ENCODE measurements around the gene CTSE. TPM values are rescaled to one million over a fixed set of nuclear protein-coding genes. Genes with fewer than 3 reads are reported as not detected.
A peak's percentile ranks its signal among the peaks of the same experiment; 100 is the strongest.
"Not testable (repeated sequence)": the region's sequence is repeated elsewhere in the genome, so short reads cannot be mapped to it uniquely, and the experiment has no call there.

The CTSE gene
- total RNA-seq, 2 donors from 2014 or later, result 0.15 to 0.42 TPM

DNA sequence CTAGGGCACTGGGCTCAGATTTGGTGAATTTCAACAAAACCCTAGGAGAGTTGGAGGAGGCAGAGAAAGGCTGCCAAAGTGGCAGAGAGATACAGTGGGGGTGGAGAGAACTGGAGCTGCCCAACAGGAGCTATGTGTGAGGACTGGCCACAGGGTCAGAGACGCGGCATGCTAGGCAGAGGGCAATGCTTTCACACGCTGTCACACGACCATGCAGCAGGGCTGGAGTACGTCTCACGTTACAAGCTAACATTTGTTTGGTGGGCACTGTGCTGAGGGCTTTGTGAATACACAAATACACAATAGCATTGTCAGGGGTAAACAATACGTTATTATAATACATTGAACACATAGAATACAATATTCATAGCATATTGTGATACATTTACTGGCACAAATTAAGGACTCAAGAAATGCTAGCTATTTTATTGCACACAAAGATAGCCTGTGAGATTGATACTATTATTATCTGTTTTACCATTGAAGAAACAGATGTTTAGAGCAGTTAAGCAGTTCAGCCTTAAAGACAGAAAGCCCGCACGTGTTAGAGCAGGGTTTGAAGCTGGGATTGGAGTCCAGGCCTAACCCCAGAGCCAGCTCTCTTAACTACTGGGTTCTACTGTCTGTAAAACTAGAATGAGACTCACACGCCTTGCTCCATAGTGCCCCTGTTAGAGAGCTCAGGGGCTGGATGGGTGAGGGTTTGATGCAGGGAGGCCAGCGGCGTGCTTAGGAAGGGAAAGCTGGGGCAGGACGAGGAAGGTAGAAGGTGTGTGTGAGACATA lies 25.0 kb downstream of the CTSE start:
- Histone ChIP-seq H3K27ac (ENCODE audit: low read depth, low read length) (peak overlapping the region; percentile 51), H3K36me3 (ENCODE audit: control insufficient read depth, insufficient read depth, low read length) (no peaks in the 10 kb centered on the region), H3K4me3 (ENCODE audit: low read length) (no peak overlapping the region), H3K9me3 (ENCODE audit: control insufficient read depth, low read length) (no peaks in the 10 kb centered on the region), H3K4me1 (ENCODE audit: control insufficient read depth, insufficient read depth, low read length) (no peaks in the 10 kb centered on the region), H3K27me3 (ENCODE audit: control insufficient read depth, insufficient read depth, low read length, poor library complexity, severe bottlenecking) (no peaks in the 10 kb centered on the region), H3K9ac (ENCODE audit: extremely low read depth, low read length, poor library complexity, severe bottlenecking) (no peak overlapping the region)
- no peak overlapping the region for H3K27ac Mint-ChIP-seq
- H3K9me3 Mint-ChIP-seq, result no peaks in the 10 kb centered on the region
- H3K27me3 Mint-ChIP-seq (ENCODE audit: insufficient read depth), result peaks cover 14% of the 10 kb centered on the region
- no peak overlapping the region for H3K4me3 Mint-ChIP-seq
- WGBS, 2 experiments (ENCODE audit: insufficient coverage in 1 of 2, insufficient read length in 1 of 2), result 76 to 85% methylated on average over 11 to 13 of the region's 13 CpGs
- DNase-seq, result peak; percentile 45
- H3K4me1 Mint-ChIP-seq, result peaks cover 9% of the 10 kb centered on the region
- TF ChIP-seq, protein P1, sequence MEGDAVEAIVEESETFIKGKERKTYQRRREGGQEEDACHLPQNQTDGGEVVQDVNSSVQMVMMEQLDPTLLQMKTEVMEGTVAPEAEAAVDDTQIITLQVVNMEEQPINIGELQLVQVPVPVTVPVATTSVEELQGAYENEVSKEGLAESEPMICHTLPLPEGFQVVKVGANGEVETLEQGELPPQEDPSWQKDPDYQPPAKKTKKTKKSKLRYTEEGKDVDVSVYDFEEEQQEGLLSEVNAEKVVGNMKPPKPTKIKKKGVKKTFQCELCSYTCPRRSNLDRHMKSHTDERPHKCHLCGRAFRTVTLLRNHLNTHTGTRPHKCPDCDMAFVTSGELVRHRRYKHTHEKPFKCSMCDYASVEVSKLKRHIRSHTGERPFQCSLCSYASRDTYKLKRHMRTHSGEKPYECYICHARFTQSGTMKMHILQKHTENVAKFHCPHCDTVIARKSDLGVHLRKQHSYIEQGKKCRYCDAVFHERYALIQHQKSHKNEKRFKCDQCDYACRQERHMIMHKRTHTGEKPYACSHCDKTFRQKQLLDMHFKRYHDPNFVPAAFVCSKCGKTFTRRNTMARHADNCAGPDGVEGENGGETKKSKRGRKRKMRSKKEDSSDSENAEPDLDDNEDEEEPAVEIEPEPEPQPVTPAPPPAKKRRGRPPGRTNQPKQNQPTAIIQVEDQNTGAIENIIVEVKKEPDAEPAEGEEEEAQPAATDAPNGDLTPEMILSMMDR (conservative IDR thresholded peaks at IDR 0.05), result no peak
- no peaks in the 10 kb centered on the region for H3K36me3 Mint-ChIP-seq (ENCODE audit: low read depth)

DNA sequence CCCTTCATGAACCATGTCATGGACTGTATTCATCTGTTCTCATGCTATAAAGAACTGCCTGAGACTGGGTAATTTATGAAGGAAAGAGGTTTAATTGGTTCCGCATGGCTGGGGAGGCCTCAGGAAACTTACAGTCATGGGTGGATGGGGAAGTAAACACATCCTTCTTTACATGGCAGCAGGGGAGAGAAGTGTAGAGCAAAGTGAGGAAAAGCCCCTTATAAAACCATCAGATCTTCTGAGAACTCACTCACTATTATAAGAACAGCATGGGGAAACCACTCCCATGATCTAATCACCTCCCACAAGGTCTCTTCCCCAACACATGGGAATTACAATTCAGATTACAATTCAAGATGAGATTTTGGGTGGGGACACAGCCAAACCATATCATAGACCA lies 27.1 kb downstream of the CTSE start:
- H3K27ac Mint-ChIP-seq; H3K36me3 Mint-ChIP-seq (ENCODE audit: low read depth); H3K4me3 Mint-ChIP-seq; H3K27me3 ChIP-seq (ENCODE audit: control insufficient read depth, insufficient read depth, low read length, poor library complexity, severe bottlenecking); H3K4me1 ChIP-seq (ENCODE audit: control insufficient read depth, insufficient read depth, low read length); H3K9me3 ChIP-seq (ENCODE audit: control insufficient read depth, low read length); H3K36me3 ChIP-seq (ENCODE audit: control insufficient read depth, insufficient read depth, low read length); H3K9ac ChIP-seq (ENCODE audit: extremely low read depth, low read length, poor library complexity, severe bottlenecking); H3K27ac ChIP-seq (ENCODE audit: low read depth, low read length); H3K9me3 Mint-ChIP-seq; H3K4me3 ChIP-seq (ENCODE audit: low read length); H3K4me1 Mint-ChIP-seq: not testable (repeated sequence)
- peak; percentile 9 for DNase-seq
- H3K27me3 Mint-ChIP-seq (ENCODE audit: insufficient read depth), result peaks cover 14% of the 10 kb centered on the region
- 95% methylated on average over 1 of the region's 1 CpG; no CpG with 5 or more reads in 1 of the 2 experiments for WGBS, 2 experiments (ENCODE audit: insufficient coverage in 1 of 2, insufficient read length in 1 of 2)

DNA sequence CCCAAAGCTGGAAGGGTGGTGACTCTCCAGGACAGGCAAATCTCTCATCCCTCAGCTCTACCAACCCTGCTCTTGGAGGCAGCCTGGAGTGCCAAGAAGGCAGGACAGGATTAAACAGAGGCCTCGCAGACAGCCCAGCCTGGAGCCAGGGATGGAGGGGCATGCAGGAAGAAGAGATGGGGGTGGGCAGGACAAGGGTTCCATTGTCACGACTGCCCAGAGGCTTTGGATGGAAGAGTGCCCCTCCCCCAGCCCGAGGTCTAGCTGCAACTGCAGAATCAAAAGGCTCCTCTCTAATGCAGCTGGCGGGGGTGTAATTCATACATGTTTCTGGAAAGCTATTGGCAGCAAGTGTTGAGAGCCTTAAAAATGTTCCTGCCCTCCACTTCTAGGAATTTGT lies 29.3 kb downstream of the CTSE start:
- Histone ChIP-seq H3K27ac (ENCODE audit: low read depth, low read length) (no peak overlapping the region), H3K9ac (ENCODE audit: extremely low read depth, low read length, poor library complexity, severe bottlenecking) (no peak overlapping the region), H3K4me3 (ENCODE audit: low read length) (no peak overlapping the region), H3K27me3 (ENCODE audit: control insufficient read depth, insufficient read depth, low read length, poor library complexity, severe bottlenecking) (no peaks in the 10 kb centered on the region), H3K4me1 (ENCODE audit: control insufficient read depth, insufficient read depth, low read length) (no peaks in the 10 kb centered on the region), H3K9me3 (ENCODE audit: control insufficient read depth, low read length) (no peaks in the 10 kb centered on the region), H3K36me3 (ENCODE audit: control insufficient read depth, insufficient read depth, low read length) (no peaks in the 10 kb centered on the region)
- Mint-ChIP-seq H3K27ac (no peak overlapping the region), H3K9me3 (no peaks in the 10 kb centered on the region), H3K36me3 (ENCODE audit: low read depth) (no peaks in the 10 kb centered on the region), H3K4me3 (no peak overlapping the region), H3K27me3 (ENCODE audit: insufficient read depth) (peaks cover 28% of the 10 kb centered on the region), H3K4me1 (peaks cover 9% of the 10 kb centered on the region)
- DNase-seq, result peak; percentile 46
- 43 to 65% methylated on average over 4 of the region's 4 CpGs for WGBS, 2 experiments (ENCODE audit: insufficient coverage in 1 of 2, insufficient read length in 1 of 2)
- TF ChIP-seq, protein P1 (conservative IDR thresholded peaks at IDR 0.05), result no peak
